Thyroid gland (tissue), 4 donors: Measurements from ENCODE around the gene PPP2R5B.

Experiments
- CTCF ChIP-seq, 6 experiments: fragments of 200-600 bp in 3 of 6; fragments of 450-650 bp in 3 of 6; sonication (generic) in 3 of 6; IDR thresholded peaks; one replicate each; pipeline ENCODE4 v1.5.1; 2016 to 2019; ENCODE audit warnings: antibody characterized with exemption in 6 of 6, mild to moderate bottlenecking in 2 of 6, inconsistent platforms in 1 of 6, moderate library complexity in 1 of 6
- POLR2A ChIP-seq, 2 donors: fragments of 450-650 bp; IDR thresholded peaks; one replicate each; pipeline ENCODE4 v1.6.1; 2017; ENCODE audit warnings: antibody characterized with exemption in 2 of 2, mild to moderate bottlenecking in 2 of 2, moderate library complexity in 1 of 2

GRCh38 chr11:64926689-64927088 is 2.2 kb downstream of the PPP2R5B start:
- TF ChIP-seq CTCF (IDR thresholded peaks at IDR 0.05), result no peak
- no peak for TF ChIP-seq POLR2A (IDR thresholded peaks at IDR 0.05)
